GM19193 (cell line): Measurements from ENCODE around the gene CAMK2B.

Experiments used
- POLR2A ChIP-seq: IDR thresholded peaks from 4 replicates; pipeline ENCODE4 v1.6.1; 2011; ENCODE audit not compliant: insufficient read depth, insufficient read length; ENCODE audit errors: extremely low read depth

CAMK2B gene

DNA sequence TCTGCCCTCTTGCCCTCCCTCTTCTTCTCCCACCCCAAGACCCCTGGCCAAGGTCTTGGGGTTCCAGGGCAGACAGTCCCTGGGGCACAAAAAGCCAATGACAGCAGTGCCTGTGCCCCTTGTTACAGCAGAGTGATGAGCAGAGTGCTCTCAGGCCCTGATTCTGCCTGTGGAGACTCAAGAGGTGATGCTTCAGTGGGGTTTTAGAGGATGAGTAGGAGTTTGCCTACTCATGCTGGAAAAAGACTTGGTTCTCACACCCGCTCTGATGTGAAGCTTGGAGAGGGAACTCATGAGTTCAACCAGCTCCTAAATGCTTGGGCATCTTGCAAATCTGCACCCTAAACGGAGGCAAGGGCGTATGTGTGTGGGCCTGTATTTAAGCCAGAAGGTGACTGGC, 58.2 kb downstream of the CAMK2B start:
- no peak for TF ChIP-seq POLR2A

- TF ChIP-seq POLR2A: no peak
Observed at GRCh38 chr7:44266526-44266925, 58.9 kb downstream of the CAMK2B start.

DNA sequence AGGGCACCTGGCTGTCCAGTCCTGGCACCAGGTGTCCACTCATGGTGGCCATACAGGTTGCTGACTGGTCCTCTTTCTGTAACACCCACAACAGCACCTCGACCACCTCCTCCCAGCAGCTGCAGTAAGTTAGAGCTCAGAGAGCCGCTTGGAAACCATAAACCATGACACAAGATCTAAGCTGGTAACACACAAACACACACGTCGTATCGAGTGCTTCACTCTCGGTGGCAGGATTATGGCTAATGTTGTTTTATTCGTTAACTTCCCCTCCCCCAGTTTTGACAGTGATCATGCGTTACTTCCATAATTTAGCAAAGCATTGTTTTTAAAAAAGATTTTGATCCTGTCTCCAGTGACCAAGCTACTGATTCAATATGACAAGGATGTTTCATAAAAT, 59.7 kb downstream of the CAMK2B start:
- no peak for TF ChIP-seq POLR2A

GRCh38 chr7:44264221-44264931, 61.0 kb downstream of the CAMK2B start:
- TF ChIP-seq POLR2A: no peak

DNA sequence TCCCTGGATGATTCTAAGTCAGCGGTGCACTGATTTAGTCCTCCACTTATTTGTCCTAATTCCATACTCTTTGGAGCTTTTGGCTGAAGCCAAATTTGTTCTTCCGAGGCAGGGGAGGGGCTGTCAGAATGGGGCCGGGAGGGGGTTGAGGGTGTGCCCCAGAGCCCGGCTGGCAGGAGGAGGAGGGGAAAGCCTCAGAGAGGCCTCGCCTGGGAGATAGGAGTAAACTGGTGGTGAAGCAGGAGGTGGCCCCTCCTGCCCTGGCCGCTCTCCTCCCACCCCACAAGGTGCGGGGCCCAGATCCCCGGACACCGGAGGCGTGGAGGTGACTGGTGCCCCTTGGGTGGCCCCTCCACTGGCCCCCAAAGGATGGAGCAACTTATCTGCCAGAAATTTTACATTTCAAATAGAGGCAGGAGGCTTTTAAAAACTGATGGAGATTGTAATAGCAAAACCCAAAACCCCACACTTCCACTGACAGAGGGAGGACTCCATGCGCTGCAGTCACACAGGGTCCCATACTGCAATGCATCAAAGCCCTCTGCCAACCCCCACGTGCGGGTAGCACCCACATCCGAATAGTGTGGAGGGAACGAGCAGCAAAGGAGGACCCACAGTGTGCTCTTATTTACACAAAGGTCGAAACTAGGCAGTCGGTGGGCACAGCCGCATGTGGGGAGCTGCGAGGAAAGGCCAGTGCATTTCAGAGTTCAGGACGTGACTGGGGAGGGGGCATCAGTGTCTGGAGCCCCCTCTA, 61.9 kb downstream of the CAMK2B start:
- TF ChIP-seq POLR2A: no peak

DNA sequence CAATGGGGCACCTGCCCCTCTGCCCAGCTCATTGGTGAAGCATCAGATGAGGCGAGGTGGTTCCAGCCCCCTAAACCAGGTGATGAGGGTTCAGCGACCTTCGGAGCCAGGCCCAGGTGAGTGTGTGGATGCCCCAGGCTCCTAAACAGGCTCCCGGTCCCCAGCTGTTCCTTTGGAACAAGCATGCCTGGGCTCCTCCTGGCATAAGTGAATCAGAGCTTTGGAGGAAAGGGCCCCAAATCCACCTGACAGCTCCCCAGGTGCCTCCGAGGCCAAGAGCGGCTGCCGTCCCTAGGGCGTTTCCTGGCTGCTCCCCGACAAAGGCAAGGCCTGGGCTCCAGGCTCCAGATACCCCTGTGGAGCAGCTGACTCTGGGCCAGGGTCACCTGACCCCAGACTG, 63.4 kb downstream of the CAMK2B start:
- TF ChIP-seq POLR2A: no peak

GRCh38 chr7:44261240-44261639, 64.2 kb downstream of the CAMK2B start:
- no peak for TF ChIP-seq POLR2A

DNA sequence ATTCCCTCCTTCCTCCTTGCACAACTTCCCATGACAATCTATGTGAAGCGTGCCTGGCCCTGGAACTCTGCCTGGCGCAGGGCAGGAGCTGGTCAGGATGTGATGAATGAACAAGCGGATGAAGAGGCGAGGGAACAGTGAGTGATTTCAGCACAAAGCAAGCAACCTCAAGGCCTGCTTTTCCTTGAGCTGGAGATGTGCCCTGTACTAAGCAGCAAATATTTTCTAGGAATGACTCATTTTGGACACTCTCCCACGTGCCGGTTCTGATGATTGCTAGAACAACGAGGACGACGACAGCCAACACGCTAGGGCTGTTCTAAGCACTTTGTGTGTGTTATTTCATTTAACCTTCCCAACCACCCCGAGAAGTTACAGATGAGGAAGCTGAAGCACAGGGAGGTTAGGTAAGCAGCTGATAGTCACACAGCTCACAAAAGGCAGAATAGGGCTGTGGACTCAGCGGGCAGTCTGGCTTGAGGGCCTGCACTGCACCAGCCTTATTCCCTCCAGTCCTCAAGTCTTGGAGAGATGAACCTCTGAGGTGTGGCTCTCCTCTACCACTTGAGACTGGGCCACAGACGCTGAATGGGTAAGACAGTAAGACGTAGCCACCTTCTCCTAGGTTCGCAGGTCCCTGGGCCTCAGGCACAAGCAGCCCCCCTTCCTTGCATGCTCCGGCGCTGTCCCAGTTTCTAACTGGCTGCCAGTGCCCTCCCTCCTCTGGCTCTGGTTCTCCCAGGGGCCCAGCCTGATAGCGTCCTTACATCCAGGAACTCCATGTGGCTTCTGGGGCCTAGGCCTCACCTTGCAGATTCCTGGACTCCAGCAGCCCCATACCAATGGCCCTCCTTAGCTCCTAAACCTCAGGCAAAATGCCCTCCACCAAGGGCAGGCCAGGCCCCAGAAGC, 65.6 kb downstream of the CAMK2B start:
- TF ChIP-seq POLR2A: no peak

- TF ChIP-seq POLR2A: no peak
Observed at GRCh38 chr7:44258865-44259546, 66.4 kb downstream of the CAMK2B start.

GRCh38 chr7:44258423-44258760, 67.0 kb downstream of the CAMK2B start:
- TF ChIP-seq POLR2A: no peak

DNA sequence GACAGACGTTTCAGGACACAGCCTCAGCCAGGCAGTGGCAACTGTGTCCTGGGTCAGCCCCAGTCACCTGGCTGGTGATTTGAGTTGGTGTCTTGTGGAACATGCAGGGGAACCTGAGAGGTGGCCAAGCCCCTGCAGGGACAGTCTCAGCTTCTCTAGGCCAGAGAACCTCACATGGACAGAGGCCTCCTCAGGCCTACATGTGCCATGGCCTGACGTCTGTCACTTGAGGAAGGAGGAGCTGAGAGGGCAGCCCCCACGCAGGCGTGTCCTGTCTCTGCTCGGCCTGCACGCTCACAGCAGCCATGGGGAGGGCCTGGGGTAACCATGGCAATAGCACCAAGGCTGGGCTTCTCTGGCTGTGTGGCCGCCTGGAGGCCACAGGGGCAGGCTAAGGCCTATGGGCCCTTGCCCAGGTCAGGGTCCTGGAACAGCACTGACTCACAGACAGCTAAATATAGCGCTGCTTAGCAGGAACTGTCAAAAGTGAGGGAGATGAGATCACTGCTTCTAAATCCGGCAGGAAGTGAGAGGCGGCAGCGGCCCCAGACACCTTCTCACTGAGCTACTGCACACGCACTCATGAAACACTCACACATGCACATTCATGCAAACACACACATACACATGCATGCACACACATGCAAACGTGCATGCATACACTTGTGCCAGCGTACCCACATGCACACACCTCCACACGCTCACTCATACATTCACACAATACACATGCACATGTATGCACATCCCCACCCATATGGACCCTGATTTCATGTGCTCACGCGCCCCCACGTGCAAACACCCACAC, 67.6 kb downstream of the CAMK2B start:
- peak; percentile 39 for TF ChIP-seq POLR2A

GRCh38 chr7:44257213-44257612, 68.2 kb downstream of the CAMK2B start:
- TF ChIP-seq POLR2A: no peak

- no peak for TF ChIP-seq POLR2A
Observed at GRCh38 chr7:44256459-44256858, 68.9 kb downstream of the CAMK2B start.

- TF ChIP-seq POLR2A: no peak
Observed at GRCh38 chr7:44251881-44252280, 73.5 kb downstream of the CAMK2B start.
